HG02623 (cell line): Measurements from ENCODE around the gene TRAPPC8.
"Not testable (repeated sequence)": the region's sequence is repeated elsewhere in the genome, so short reads cannot be mapped to it uniquely, and the experiment has no call there.

Experiments used
- ATAC-seq: cut with Tn5 transposase; IDR thresholded peaks from one replicate; pipeline ENCODE4 v1.9.1; 2021; ENCODE audit warnings: moderate library complexity; ENCODE audit not compliant: unreplicated experiment

Gene TRAPPC8

GRCh38 chr18:31942999-31943877, at the start of gene TRAPPC8:
Gene TRAPPC8 (minus strand): TSS chr18:31943128. CDS start chr18:31942764, 364 bp downstream.
- ATAC-seq = peak; percentile 84

GRCh38 chr18:31990823-31991222, 47.9 kb upstream of the TRAPPC8 start:
- peak; percentile 100 for ATAC-seq

- no peak for ATAC-seq
Observed at GRCh38 chr18:31983976-31984375, 41.0 kb upstream of the TRAPPC8 start.

GRCh38 chr18:31983020-31983419, 40.1 kb upstream of the TRAPPC8 start:
- no peak for ATAC-seq

- ATAC-seq = no peak
Observed at GRCh38 chr18:31980863-31981262, 37.9 kb upstream of the TRAPPC8 start.

- no peak for ATAC-seq
Observed at GRCh38 chr18:31979714-31980113, 36.8 kb upstream of the TRAPPC8 start.

- ATAC-seq = no peak
Observed at GRCh38 chr18:31978616-31979015, 35.7 kb upstream of the TRAPPC8 start.

- no peak for ATAC-seq
Observed at GRCh38 chr18:31977270-31977872, 34.4 kb upstream of the TRAPPC8 start.

- no peak for ATAC-seq
Observed at GRCh38 chr18:31976242-31976641, 33.3 kb upstream of the TRAPPC8 start.

- no peak for ATAC-seq
Observed at GRCh38 chr18:31973929-31974546, 31.1 kb upstream of the TRAPPC8 start.

- ATAC-seq = no peak
Observed at GRCh38 chr18:31970617-31971016, 27.7 kb upstream of the TRAPPC8 start.

GRCh38 chr18:31965316-31965970, 22.5 kb upstream of the TRAPPC8 start:
- no peak for ATAC-seq

GRCh38 chr18:31957728-31958127, 14.8 kb upstream of the TRAPPC8 start:
- ATAC-seq = no peak

- no peak for ATAC-seq
Observed at GRCh38 chr18:31954349-31954748, 11.4 kb upstream of the TRAPPC8 start.

GRCh38 chr18:31953699-31954098, 10.8 kb upstream of the TRAPPC8 start:
- ATAC-seq = not testable (repeated sequence)

- no peak for ATAC-seq
Observed at GRCh38 chr18:31952223-31952622, 9.3 kb upstream of the TRAPPC8 start.

GRCh38 chr18:31950583-31950982, 7.7 kb upstream of the TRAPPC8 start:
- no peak for ATAC-seq

- ATAC-seq = not testable (repeated sequence)
Observed at GRCh38 chr18:31948349-31948748, 5.4 kb upstream of the TRAPPC8 start.

- no peak for ATAC-seq
Observed at GRCh38 chr18:31946305-31947046, 3.5 kb upstream of the TRAPPC8 start.
